ENCODE results near the gene BAG5.

DNA sequence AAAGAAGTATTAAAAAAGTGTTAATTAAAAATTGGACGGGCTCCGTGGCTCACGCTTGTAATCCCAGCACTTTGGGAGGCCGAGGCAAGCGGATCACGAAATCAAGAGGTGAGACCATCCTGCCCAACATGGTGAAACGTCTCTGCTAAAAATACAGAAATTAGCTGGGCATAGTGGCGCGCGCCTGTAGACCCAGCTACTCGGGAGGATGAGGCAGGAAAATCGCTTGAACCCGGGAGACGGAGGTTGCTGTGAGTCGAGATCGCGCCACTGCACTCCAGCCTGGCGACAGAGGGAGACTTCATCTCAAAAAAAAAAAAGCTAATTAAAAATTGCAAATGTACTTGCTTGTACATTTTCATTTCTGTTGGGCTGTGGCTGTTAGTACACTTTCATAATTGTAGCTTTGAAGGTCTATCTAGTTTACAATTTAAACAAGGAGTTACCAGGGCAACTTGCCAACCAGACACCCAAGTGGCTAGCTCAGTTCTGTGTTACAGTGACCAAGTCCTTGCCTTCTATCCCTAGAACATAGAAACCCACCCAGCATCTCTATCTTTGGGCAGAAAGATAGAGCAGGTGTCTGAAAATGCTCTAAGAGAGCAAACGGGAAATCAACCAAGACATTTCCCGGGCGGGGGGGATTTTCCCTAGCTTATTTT is 1.5 kb upstream of the BAG5 start:
- TF ChIP-seq, protein P1, sequence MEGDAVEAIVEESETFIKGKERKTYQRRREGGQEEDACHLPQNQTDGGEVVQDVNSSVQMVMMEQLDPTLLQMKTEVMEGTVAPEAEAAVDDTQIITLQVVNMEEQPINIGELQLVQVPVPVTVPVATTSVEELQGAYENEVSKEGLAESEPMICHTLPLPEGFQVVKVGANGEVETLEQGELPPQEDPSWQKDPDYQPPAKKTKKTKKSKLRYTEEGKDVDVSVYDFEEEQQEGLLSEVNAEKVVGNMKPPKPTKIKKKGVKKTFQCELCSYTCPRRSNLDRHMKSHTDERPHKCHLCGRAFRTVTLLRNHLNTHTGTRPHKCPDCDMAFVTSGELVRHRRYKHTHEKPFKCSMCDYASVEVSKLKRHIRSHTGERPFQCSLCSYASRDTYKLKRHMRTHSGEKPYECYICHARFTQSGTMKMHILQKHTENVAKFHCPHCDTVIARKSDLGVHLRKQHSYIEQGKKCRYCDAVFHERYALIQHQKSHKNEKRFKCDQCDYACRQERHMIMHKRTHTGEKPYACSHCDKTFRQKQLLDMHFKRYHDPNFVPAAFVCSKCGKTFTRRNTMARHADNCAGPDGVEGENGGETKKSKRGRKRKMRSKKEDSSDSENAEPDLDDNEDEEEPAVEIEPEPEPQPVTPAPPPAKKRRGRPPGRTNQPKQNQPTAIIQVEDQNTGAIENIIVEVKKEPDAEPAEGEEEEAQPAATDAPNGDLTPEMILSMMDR (conservative IDR thresholded peaks at IDR 0.05; ENCODE audit: low read length) = no peak
- TF ChIP-seq EZH2phosphoT487 (IDR thresholded peaks at IDR 0.05; ENCODE audit: borderline replicate concordance) = no peak

All from Loucy (cell line).